Measurements from ENCODE around the gene CDT1. TPM values are rescaled to one million over a fixed set of nuclear protein-coding genes. Genes with fewer than 3 reads are reported as not detected.
A peak's percentile ranks its signal among the peaks of the same experiment; 100 is the strongest.

CDT1 gene
- total RNA-seq, 1 experiment from 2014 or later: 43.0 TPM

GRCh38 chr16:88855176-88855575, 51.6 kb downstream of the CDT1 start:
- Histone ChIP-seq H4K20me1 (ENCODE audit: low read length) (no peaks in the 10 kb centered on the region), H3K4me2 (ENCODE audit: low read length) (no peak overlapping the region; the same call in 1 of the 2 replicates), H3K27me3 (ENCODE audit: low read length) (no peaks in the 10 kb centered on the region), H3K4me1 (ENCODE audit: insufficient read depth, low read length) (0 out of 2 replicates have a peak, but pooled peaks cover 6% of the 10 kb centered on the region), H3K4me3 (ENCODE audit: low read length) (no peak overlapping the region), H3K9ac (ENCODE audit: low read length) (no peak overlapping the region), H3F3A (ENCODE audit: low read length, unreplicated experiment) (no peaks in the 10 kb centered on the region), H3K79me2 (ENCODE audit: low read length) (peaks cover 25% of the 10 kb centered on the region), H3K27ac (ENCODE audit: low read length) (no peak overlapping the region), H3K9me2 (replicated peaks; ENCODE audit: low read length) (no peaks in the 10 kb centered on the region), H3K9me3 (ENCODE audit: low read length) (no peaks in the 10 kb centered on the region), H2AFZ (ENCODE audit: low read length) (no peak overlapping the region), H3K36me3 (ENCODE audit: low read depth, low read length) (no peaks in the 10 kb centered on the region)
- no peak for TF ChIP-seq EZH2 (IDR thresholded peaks at IDR 0.05; ENCODE audit: low read length, unreplicated experiment)
- TF ChIP-seq EZH2phosphoT487 (IDR thresholded peaks at IDR 0.05; ENCODE audit: borderline replicate concordance, low read length): no peak
- TF ChIP-seq CTCF (conservative IDR thresholded peaks at IDR 0.05; ENCODE audit: low read depth, low read length): no peak
- CTCF ChIA-PET: no interaction called here
- DNase-seq (no peak), ATAC-seq (no peak)
- TSS peak; percentile 21 for BruUV-seq (replicated peaks)
- intact Hi-C loops (cut with micrococcal nuclease): no loop called here
- POLR2A ChIA-PET (ENCODE audit: unreplicated experiment): no interaction called here

GRCh38 chr16:88855736-88856121, 52.1 kb downstream of the CDT1 start:
- no peak overlapping the region for H2AFZ ChIP-seq (ENCODE audit: low read length)
- H4K20me1 ChIP-seq (ENCODE audit: low read length): no peaks in the 10 kb centered on the region
- H3K4me1 ChIP-seq (ENCODE audit: insufficient read depth, low read length): 0 out of 2 replicates have a peak, but pooled peaks cover 6% of the 10 kb centered on the region
- peak overlapping the region; percentile 69 for H3K4me3 ChIP-seq (ENCODE audit: low read length)
- H3K36me3 ChIP-seq (ENCODE audit: low read depth, low read length): no peaks in the 10 kb centered on the region
- DNase-seq (no peak), ATAC-seq (no peak)
- peaks cover 25% of the 10 kb centered on the region for H3K79me2 ChIP-seq (ENCODE audit: low read length)
- no peaks in the 10 kb centered on the region for H3F3A ChIP-seq (ENCODE audit: low read length, unreplicated experiment)
- ChIA-PET POLR2A (ENCODE audit: unreplicated experiment) (no interaction called here), CTCF (no interaction called here)
- no TSS peak for BruUV-seq (replicated peaks)
- H3K4me2 ChIP-seq (ENCODE audit: low read length): peak overlapping the region; percentile 87
- H3K27me3 ChIP-seq (ENCODE audit: low read length): no peaks in the 10 kb centered on the region
- no peak overlapping the region for H3K27ac ChIP-seq (ENCODE audit: low read length)
- H3K9me3 ChIP-seq (ENCODE audit: low read length): no peaks in the 10 kb centered on the region
- H3K9ac ChIP-seq (ENCODE audit: low read length): peak overlapping the region; percentile 33; the same call in 1 of the 2 replicates
- intact Hi-C loops (cut with micrococcal nuclease): no loop called here
- H3K9me2 ChIP-seq (replicated peaks; ENCODE audit: low read length): no peaks in the 10 kb centered on the region
- TF ChIP-seq EZH2 (IDR thresholded peaks at IDR 0.05; ENCODE audit: low read length, unreplicated experiment) (no peak), EZH2phosphoT487 (IDR thresholded peaks at IDR 0.05; ENCODE audit: borderline replicate concordance, low read length) (no peak), CTCF (conservative IDR thresholded peaks at IDR 0.05; ENCODE audit: low read depth, low read length) (no peak)

DNA sequence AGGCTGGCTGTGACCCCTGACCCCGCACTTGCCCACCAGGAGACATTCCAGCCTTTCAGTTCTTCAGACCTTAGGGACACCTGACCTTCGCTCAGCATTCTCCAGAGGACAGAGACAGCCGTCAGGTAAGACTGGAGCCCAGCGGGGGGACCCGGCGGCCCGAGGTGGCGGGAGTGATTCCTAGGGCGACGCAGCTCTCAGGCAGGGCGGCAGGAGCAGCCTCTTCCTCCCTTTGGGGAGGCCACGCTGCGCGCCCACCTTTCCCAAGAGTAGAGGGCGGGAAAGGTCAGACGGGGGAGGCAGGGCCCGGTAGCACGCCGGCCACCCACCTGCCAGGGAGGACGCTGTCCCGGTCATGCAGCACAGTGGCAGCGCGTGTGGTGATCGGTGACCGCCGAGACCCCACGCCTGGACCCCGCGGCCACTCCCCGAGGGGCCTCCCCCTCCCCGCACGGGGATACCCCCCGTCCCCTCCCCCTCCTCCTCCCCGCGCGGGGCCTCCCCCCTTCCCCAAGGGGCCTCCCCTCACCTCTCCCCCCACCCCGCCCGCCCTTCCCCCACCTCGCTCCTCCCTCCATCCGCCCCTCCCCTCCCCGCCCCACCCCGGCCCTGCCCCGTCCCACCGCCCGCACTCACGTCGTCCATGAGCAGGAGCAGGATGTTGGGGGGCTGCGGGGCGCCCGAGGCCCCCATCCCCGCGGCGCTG, 52.7 kb downstream of the CDT1 start:
- H3K4me3 ChIP-seq (ENCODE audit: low read length): peak overlapping the region; percentile 99
- H3K9me3 ChIP-seq (ENCODE audit: low read length): no peaks in the 10 kb centered on the region
- no peak overlapping the region for H2AFZ ChIP-seq (ENCODE audit: low read length)
- H3K27ac ChIP-seq (ENCODE audit: low read length): no peak overlapping the region
- intact Hi-C loops (cut with micrococcal nuclease): no loop called here
- no peaks in the 10 kb centered on the region for H4K20me1 ChIP-seq (ENCODE audit: low read length)
- H3K27me3 ChIP-seq (ENCODE audit: low read length): no peaks in the 10 kb centered on the region
- peaks cover 25% of the 10 kb centered on the region for H3K79me2 ChIP-seq (ENCODE audit: low read length)
- ATAC-seq: peak; percentile 39
- TF ChIP-seq CTCF (conservative IDR thresholded peaks at IDR 0.05; ENCODE audit: low read depth, low read length) (no peak), EZH2phosphoT487 (IDR thresholded peaks at IDR 0.05; ENCODE audit: borderline replicate concordance, low read length) (no peak), EZH2 (IDR thresholded peaks at IDR 0.05; ENCODE audit: low read length, unreplicated experiment) (no peak)
- ChIA-PET POLR2A (ENCODE audit: unreplicated experiment) (no interaction called here), CTCF (interaction anchor here (1.7 to 1.9 kb wide), 2 partner anchors 45 to 119 kb away, joined by 5 to 9 read pairs; partner anchors contain the start of gene APRT)
- H3K36me3 ChIP-seq (ENCODE audit: low read depth, low read length): no peaks in the 10 kb centered on the region
- no peaks in the 10 kb centered on the region for H3F3A ChIP-seq (ENCODE audit: low read length, unreplicated experiment)
- no TSS peak for BruUV-seq (replicated peaks)
- H3K9ac ChIP-seq (ENCODE audit: low read length): peak overlapping the region; percentile 94
- 0 out of 2 replicates have a peak, but pooled peaks cover 6% of the 10 kb centered on the region for H3K4me1 ChIP-seq (ENCODE audit: insufficient read depth, low read length)
- H3K4me2 ChIP-seq (ENCODE audit: low read length): peak overlapping the region; percentile 87
- no peak for DNase-seq
- H3K9me2 ChIP-seq (replicated peaks; ENCODE audit: low read length): no peaks in the 10 kb centered on the region

Measured in PC-3 (cell line).